Muscle of leg (tissue), 11 donors: ENCODE measurements around the gene SSBP3. TPM values are rescaled to one million over a fixed set of nuclear protein-coding genes. Genes with fewer than 3 reads are reported as not detected.

Source experiments
- DNase-seq: peaks from one replicate; pipeline ENCODE4 v3.0.0; 2013
- H3K27ac ChIP-seq: one replicate; pipeline ENCODE4 v1.5.1; 2013; ENCODE audit warnings: mild to moderate bottlenecking, low read length, control low read depth
- H3K27me3 ChIP-seq: one replicate; pipeline ENCODE4 v1.6.1; 2013; ENCODE audit warnings: low read length; ENCODE audit not compliant: control insufficient read depth, insufficient read depth
- H3K36me3 ChIP-seq: one replicate; pipeline ENCODE4 v1.6.1; 2013; ENCODE audit warnings: low read length; ENCODE audit not compliant: control insufficient read depth, insufficient read depth
- H3K4me1 ChIP-seq: one replicate; pipeline ENCODE4 v1.6.1; 2013; ENCODE audit warnings: low read length; ENCODE audit not compliant: control insufficient read depth, insufficient read depth
- H3K4me3 ChIP-seq: one replicate; pipeline ENCODE4 v1.5.1; 2013; ENCODE audit warnings: low read length, control low read depth
- H3K9me3 ChIP-seq: replicated peaks from 2 replicates; pipeline ENCODE4 v1.6.1; 2013; ENCODE audit warnings: low read depth, low read length; ENCODE audit not compliant: control insufficient read depth
- WGBS: methylation state at CpG from one replicate; pipeline ENCODE4 v1.1.5; 2013; ENCODE audit warnings: missing lambda C conversion rate; ENCODE audit not compliant: insufficient coverage; 5-methylcytosine and 5-hydroxymethylcytosine counted together
- polyA plus RNA-seq, 8 donors: library from polyadenylated mRNA; unstranded; fragments of 120-200 nt; gene quantifications; one replicate each; pipeline versions ENCODE4 v1.2.1 to v1.2.3, GENCODE V29; 2013; ENCODE audit warnings: inconsistent platforms in 1 of 8, low replicate concordance in 1 of 8; ENCODE audit not compliant: insufficient read length in 8 of 8, insufficient read depth in 1 of 8
- total RNA-seq: library from RNA; stranded (reverse); fragments of 120-200 nt; gene quantifications from one replicate; pipeline ENCODE4 v1.2.4, GENCODE V29; 2013

SSBP3 gene
- total and polyA plus RNA-seq, 9 donors: 14.9 to 63.8 (median 54.2) TPM

- Histone ChIP-seq H3K27ac (no peak overlapping the region), H3K36me3 (peaks cover 20% of the 10 kb centered on the region), H3K9me3 (no peaks in the 10 kb centered on the region), H3K4me3 (no peak overlapping the region), H3K4me1 (peaks cover 52% of the 10 kb centered on the region), H3K27me3 (no peaks in the 10 kb centered on the region)
- DNase-seq: no peak
- 61% methylated on average over 3 of the region's 5 CpGs for WGBS
Observed at GRCh38 chr1:54253480-54253879, 152.7 kb downstream of the SSBP3 start.

- H3K4me3 ChIP-seq: no peak overlapping the region
- H3K9me3 ChIP-seq: no peaks in the 10 kb centered on the region
- no peaks in the 10 kb centered on the region for H3K27me3 ChIP-seq
- peaks cover 56% of the 10 kb centered on the region for H3K4me1 ChIP-seq
- H3K27ac ChIP-seq: no peak overlapping the region
- WGBS: 71% methylated on average over 4 of the region's 11 CpGs
- DNase-seq: no peak
- H3K36me3 ChIP-seq: peaks cover 23% of the 10 kb centered on the region
Observed at GRCh38 chr1:54252371-54252936, 153.7 kb downstream of the SSBP3 start.

- Histone ChIP-seq H3K4me3 (no peak overlapping the region), H3K9me3 (no peaks in the 10 kb centered on the region), H3K36me3 (peaks cover 40% of the 10 kb centered on the region), H3K27ac (peak overlapping the region; percentile 92), H3K4me1 (peaks cover 65% of the 10 kb centered on the region), H3K27me3 (no peaks in the 10 kb centered on the region)
- 66% methylated on average over 12 of the region's 12 CpGs for WGBS
- DNase-seq: no peak
Observed at GRCh38 chr1:54250670-54251069, 155.5 kb downstream of the SSBP3 start.

DNA sequence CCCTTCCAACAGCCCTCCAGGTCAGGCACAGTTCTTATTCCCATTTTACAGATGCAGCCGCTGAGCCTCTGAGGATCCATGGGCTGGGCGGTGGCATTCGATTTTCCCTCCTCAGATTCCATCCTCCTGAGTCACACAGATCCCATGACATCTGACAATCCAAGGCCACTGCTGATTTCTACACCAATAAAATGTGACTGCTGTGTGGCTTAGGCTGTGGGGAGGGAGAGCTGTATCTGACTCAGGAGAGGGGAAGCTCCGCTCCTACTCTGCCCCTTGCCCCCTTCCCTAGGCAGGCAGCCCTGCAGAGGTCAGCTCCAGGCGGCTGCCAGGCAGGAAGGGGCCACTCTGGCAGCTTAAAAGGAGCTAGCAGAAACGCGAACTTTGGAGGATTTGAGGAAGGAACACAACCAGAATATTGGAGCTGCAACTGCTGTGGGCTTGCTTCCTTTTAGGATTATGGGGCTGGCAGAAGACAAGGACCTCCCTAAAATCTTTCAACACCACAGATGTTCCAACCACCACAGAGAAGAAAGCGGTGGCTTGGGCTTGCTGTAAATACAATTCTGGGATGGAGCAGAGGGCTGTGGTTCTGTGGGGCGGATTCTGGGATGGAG lies 156.3 kb downstream of the SSBP3 start:
- H3K27me3 ChIP-seq: no peaks in the 10 kb centered on the region
- H3K36me3 ChIP-seq: peaks cover 46% of the 10 kb centered on the region
- H3K9me3 ChIP-seq: no peaks in the 10 kb centered on the region
- peak overlapping the region; percentile 92 for H3K27ac ChIP-seq
- whole genome bisulfite sequencing: 33% methylated on average over 2 of the region's 9 CpGs
- peaks cover 72% of the 10 kb centered on the region for H3K4me1 ChIP-seq
- DNase-seq: peak; percentile 95
- no peak overlapping the region for H3K4me3 ChIP-seq

GRCh38 chr1:54248966-54249365 lies 157.2 kb downstream of the SSBP3 start:
- peaks cover 69% of the 10 kb centered on the region for H3K4me1 ChIP-seq

DNA sequence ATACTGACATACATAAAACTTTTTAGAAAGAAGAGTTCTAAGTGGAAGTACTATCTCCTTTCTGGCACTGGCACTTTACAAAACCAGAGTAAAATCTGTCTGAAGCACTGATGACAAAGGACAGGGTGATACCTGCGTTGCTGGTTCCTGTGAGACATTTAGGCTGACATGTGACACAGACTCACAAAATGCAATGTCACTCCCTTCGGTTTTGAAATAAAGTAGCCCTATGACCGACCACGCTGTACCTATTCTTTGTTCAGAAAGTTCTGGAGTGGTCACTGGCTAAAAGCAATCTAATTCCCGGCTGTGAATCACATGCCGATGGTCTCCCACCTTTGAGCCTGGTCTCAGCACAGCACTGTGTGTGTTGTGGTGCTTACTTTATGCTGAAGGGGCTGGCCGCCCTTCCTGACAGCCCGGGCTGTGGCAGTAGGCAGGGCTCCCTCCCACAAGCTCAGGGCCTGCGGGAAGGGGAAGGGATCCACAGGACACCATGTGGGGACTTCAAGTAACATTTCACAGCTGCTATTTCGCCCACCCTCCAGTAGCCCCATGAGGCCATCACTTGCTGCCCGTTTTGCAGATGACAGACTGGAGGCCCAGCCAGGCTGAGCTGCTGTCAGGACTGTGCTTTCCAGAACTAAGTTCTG lies 158.2 kb downstream of the SSBP3 start:
- Histone ChIP-seq H3K9me3 (no peaks in the 10 kb centered on the region), H3K36me3 (peaks cover 50% of the 10 kb centered on the region)

More at GRCh38 chr1:54248966-54249365, 157.2 kb downstream of the SSBP3 start:
- DNase-seq: peak; percentile 39
- Histone ChIP-seq H3K36me3 (peaks cover 47% of the 10 kb centered on the region), H3K9me3 (no peaks in the 10 kb centered on the region), H3K27me3 (no peaks in the 10 kb centered on the region), H3K4me3 (no peak overlapping the region), H3K27ac (peak overlapping the region; percentile 26)
- 80% methylated on average over 1 of the region's 4 CpGs for WGBS

DNA sequence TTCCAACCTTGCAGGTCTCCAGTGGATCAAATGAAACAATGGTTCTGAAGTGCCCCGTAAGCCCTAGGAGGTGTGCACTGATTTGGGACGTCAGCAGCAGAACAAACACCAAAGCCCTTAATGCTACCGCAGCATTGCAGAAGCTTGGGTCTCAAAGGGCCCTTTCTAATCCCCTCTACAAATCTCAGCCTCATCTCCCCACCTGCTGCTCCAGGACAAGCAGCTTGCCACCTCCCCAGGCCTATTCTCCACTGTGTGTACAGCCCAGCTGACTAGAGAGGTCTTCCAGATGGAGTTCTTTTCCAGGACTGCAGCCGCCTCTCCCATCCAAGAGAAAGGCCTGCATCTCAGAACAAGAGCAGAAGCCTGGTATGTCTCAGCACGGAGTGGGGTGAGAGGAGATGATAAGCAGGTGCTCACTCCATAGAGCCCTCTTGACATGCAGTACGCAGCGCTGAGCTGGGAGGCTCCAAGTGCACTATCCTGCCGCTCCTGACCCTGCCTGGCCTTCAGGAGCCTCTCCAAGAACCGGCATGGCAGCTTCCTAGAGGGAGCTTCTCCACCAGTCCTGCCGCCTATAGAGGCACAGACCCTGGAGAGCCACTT lies 160.0 kb downstream of the SSBP3 start:
- H3K4me1 ChIP-seq: peaks cover 54% of the 10 kb centered on the region
- peak; percentile 43 for DNase-seq
- H3K9me3 ChIP-seq: no peaks in the 10 kb centered on the region
- no peak overlapping the region for H3K27ac ChIP-seq
- H3K36me3 ChIP-seq: peaks cover 57% of the 10 kb centered on the region
- WGBS: 59% methylated on average over 7 of the region's 10 CpGs
- no peaks in the 10 kb centered on the region for H3K27me3 ChIP-seq
- H3K4me3 ChIP-seq: no peak overlapping the region

More for the DNA sequence above, 158.2 kb downstream of the SSBP3 start:
- Histone ChIP-seq H3K27me3 (no peaks in the 10 kb centered on the region), H3K4me3 (no peak overlapping the region), H3K27ac (no peak overlapping the region), H3K4me1 (peaks cover 64% of the 10 kb centered on the region)
- no peak for DNase-seq
- 83% methylated on average over 10 of the region's 11 CpGs for WGBS

GRCh38 chr1:54245501-54245900 lies 160.7 kb downstream of the SSBP3 start:
- H3K36me3 ChIP-seq: peaks cover 58% of the 10 kb centered on the region

GRCh38 chr1:54244655-54245054 lies 161.5 kb downstream of the SSBP3 start:
- peaks cover 60% of the 10 kb centered on the region for H3K36me3 ChIP-seq

More at GRCh38 chr1:54245501-54245900, 160.7 kb downstream of the SSBP3 start:
- Histone ChIP-seq H3K27ac (no peak overlapping the region), H3K9me3 (no peaks in the 10 kb centered on the region), H3K4me1 (peaks cover 47% of the 10 kb centered on the region), H3K27me3 (no peaks in the 10 kb centered on the region), H3K4me3 (no peak overlapping the region)
- no peak for DNase-seq
- WGBS: 74% methylated on average over 4 of the region's 4 CpGs

GRCh38 chr1:54243022-54243421 lies 163.2 kb downstream of the SSBP3 start:
- Histone ChIP-seq H3K27ac (no peak overlapping the region), H3K4me3 (no peak overlapping the region), H3K9me3 (no peaks in the 10 kb centered on the region), H3K27me3 (no peaks in the 10 kb centered on the region), H3K36me3 (peaks cover 72% of the 10 kb centered on the region), H3K4me1 (peaks cover 35% of the 10 kb centered on the region)
- WGBS: 86% methylated on average over 7 of the region's 13 CpGs
- DNase-seq: no peak

More at GRCh38 chr1:54244655-54245054, 161.5 kb downstream of the SSBP3 start:
- peaks cover 41% of the 10 kb centered on the region for H3K4me1 ChIP-seq
- H3K9me3 ChIP-seq: no peaks in the 10 kb centered on the region
- no peaks in the 10 kb centered on the region for H3K27me3 ChIP-seq
- H3K27ac ChIP-seq: no peak overlapping the region
- WGBS: 91% methylated on average over 4 of the region's 7 CpGs
- no peak overlapping the region for H3K4me3 ChIP-seq
- DNase-seq: no peak
